ENCODE data around the gene GFER. TPM values are rescaled to one million over a fixed set of nuclear protein-coding genes. Genes with fewer than 3 reads are reported as not detected.
A peak's percentile ranks its signal among the peaks of the same experiment; 100 is the strongest.

Gene GFER
- total RNA-seq, 1 experiment from 2014 or later = 85.5 TPM

DNA sequence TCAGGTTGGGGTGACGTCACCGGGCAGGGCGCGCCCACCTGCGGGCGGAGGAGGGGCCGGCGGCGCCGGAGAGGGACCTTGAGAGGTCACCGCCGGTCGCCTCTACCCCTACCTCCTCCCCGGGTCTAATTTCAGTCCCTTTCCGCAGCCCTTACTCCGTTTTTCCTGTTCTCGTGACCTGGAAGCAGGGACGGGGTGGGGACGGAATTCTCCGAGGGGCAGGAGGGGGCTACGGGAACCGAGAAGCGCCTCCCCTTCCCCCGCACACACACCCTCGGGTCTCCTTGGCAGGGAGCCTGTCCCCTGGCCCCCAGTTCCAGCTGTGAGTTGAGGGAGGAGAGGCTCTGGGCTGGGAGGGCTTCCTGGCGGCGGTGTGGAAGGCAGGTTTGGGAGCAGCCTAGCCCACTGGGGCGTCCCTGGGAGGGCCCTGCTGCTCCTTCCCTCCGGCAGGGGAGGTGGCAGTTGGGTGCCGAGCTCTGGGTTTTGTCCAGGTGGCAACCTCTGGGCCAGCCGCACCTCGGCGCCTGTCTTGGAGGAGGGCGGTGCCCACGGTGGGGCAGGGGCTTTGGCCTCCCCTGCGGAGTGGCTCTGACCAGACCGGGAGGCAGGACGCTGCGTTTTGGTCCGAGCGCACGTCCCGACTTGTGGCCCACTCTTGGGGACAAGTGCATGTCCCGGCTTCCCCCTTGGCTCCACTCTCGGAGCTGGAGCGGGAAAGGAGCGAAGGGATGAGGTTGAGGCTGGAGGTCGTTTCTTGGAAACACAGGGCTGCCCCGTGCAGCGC lies 6.5 kb downstream of the GFER start:
- no peak for DNase-seq (ENCODE audit: low read depth)

DNA sequence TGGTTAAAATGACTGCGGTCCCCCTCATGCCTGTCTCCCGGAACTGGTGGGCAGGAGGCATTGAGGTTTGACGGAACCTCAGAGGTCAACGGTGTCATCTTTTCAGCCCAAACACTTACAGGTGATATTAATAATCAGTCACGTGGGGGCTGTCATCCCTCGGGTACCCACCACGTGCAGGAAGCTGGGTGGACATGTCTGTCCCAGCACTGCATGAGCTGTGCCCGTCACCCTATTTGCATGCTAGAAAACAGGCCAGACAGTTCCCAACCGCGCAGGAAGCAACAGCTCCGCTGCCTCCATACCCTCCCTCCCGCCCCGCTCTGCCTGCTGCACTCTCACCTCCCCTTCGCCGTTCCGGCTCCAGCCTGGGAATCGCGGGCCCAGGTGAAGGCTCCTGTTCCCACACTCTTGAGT lies 7.2 kb downstream of the GFER start:
- no peak for DNase-seq (ENCODE audit: low read depth)

DNA sequence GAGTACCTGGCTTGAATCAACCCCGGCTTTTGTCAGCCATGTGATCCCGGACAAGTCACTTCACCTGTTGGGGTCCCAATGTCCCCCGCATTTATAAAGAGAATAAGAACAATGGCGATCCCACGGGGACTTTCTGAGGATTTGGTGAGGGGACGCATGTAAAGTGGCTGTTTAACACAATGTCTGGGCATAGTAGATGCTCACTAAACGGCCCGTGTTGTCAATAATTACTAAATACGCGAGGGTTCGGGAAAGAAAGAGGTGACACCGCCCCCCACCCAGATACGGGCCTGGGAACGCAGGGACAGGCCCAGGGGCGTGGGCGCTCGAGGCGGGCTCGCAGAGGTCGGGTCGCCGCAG lies 7.6 kb downstream of the GFER start:
- DNase-seq (ENCODE audit: low read depth) = no peak

DNA sequence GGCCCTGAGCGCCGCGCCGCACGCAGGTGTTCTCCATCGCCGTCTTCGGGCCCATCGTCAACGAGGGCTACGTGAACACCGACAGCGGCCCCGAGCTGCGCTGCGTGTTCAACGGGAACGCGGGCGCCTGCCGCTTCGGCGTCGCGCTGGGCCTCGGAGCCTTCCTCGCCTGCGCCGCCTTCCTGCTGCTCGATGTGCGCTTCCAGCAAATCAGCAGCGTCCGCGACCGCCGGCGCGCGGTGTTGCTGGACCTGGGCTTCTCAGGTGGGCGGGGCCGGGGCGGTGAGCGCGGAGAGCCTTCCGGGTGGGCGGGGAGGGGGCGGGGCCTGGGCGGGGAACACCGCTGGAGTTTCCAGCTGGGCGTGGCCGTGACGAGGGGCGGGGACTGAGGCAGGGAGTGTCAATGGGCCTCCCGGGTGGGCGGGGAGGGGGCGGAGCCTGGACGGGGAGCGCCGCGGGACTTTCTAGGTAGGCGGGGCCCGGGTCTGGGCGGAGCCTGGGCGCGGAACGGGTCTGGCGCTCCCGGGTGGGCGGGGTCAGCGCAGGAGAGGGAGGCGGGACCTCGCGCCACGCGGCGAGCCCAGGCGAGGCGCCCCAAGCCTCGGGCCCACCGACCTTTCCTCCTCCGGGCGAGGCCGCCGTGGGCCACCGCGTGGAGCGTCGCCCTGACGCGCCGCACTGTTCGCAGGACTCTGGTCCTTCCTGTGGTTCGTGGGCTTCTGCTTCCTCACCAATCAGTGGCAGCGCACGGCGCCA lies 8.1 kb downstream of the GFER start:
- no peak for DNase-seq (ENCODE audit: low read depth)

DNA sequence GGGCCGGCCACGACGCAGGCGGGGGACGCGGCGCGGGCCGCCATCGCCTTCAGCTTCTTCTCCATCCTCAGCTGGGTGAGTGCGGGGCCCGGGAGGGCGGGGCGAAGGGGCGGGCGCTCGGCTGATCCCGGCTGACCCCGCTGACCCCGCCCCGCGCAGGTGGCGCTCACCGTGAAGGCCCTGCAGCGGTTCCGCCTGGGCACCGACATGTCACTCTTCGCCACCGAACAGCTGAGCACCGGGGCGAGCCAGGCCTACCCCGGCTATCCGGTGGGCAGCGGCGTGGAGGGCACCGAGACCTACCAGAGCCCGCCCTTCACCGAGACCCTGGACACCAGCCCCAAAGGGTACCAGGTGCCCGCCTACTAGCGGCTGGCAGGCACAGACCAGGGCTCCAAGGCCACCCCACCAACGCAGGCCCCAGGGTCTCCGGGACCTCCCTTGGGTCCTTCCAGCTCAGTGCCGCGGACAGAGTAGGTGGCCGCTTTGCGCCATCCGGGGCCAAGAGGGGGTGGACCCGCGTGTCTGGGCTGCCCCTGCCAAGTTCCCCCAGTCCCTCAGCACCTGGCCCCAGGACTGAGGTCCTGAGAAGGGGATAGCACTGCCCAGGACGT lies 8.8 kb downstream of the GFER start:
- DNase-seq (ENCODE audit: low read depth) = no peak

DNA sequence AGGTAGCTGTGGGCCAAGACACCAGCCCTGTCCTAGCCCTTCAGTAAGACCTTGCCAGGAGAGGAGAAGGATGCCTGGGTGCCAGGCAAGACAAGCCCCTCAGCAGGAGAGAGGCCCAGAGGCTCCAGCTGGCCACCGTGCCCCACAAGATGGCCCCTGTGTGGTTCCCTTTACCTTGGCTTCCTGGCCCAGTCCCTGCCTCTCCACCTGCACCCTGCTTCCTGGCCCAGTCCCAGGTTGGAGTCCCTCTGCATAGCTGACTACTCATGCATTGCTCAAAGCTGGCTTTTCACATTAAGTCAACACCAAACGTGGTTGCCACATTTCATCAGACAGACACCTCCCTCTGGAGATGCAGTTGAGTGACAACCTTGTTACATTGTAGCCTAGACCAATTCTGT lies 9.7 kb downstream of the GFER start:
- no peak for DNase-seq (ENCODE audit: low read depth)

DNA sequence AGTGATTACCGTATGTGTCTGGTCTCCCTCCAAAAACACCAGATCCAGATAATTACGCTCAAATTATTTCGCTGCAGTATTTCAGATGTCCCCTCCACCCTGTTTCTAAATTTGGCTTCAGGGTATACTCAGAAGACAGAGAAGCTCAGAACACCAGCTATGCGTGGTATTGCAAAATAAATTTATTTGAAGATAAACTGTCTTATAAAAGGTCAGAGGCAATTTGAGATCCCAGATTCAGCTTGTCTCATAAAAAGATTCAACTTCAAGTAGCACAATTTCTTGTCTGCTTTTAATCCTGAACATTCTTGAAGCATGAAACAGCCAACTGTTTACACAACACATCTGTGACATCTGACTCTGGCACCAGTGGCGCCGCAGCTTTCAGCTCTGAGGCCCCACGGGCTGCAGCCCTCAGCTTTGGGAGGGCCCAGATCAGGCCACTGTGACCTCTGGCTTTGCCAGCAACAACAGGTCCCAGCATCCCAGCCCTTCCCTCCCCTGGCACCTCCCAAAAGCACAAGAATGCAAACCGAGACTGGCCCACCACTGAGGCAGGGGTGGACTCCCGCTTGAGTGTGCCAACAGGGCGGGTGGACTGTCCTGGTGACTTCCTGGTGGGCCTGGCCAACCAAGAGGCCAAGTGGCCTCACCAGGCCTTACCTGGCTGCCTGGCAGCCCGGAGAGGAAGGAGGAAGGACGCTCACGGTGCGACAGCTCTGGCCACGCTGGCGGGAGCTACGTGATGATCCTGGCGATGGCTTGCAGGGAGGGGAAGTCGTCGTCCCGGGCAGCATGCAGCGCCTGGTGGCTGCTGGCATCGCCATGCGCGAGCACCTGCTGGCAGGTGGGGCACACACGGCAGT lies 13.7 kb downstream of the GFER start:
- DNase-seq (ENCODE audit: low read depth) = no peak

DNA sequence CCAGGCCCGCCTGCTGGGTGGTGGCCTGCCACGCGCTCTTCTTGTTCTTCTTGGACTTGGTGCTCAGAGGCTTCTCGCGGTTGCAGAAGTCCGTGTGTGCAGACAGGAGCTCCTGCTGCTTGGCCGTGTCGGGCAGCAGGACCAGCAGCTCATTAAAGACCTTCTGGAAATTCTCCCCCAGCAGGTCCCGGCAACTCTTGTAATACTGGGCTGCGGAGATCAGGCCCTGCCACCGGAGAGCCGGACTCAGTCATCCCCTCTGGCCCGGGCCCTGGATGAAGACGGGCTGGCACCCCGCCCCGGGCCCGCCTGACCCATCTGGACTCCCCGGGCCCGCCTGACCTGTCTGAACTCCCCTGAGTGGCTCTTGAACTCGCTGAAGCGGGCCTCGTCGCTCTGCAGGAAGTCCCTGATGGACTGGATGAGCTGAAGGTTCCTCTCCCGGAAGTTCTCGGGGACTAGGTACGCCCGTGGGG lies 14.4 kb downstream of the GFER start:
- DNase-seq (ENCODE audit: low read depth) = no peak

DNA sequence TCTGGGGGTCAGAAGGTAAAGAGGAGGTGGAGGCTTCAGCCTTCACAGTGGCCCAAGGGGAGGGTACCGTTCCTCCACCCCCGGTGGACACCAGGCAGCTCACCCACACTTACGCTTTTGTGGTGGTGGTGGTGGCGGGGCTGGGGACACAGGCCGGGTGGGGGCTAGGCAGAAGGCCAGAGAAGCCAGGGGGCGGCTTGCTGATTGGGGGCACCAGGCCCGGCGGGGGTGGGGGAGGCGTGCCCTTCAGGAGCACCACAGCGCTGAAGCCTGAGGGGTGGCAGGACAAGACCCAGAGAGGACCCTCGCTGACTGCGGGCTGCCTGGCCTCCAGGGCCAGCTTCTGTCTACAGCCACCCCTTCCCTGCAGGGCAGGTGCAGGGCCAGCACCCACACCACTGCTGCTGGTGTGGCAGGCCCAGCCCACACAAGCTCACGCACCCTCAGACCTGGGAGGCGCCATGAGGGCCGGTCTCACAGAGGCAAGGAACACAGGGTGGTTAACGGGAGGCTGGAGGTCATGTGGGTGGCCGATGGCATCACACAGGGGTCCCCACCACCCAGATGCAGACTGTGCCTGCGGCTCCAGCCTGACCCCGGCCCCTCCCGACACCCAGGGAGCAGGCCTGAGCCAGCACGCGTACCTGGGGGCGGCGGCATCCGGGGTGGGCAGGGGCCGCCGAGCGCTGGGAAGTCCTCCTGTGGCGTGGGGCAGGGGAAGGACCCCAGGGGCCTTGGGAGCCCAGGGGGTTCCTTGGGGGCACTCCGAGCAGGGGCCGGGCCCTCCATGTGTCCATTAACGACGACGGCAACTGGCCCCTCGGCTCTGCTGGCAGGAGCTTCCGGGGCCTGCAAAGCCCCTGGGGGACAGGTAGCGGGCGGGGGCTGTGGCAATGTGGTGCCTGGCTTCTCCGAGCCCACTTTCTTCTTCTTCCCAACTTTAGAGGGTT lies 15.1 kb downstream of the GFER start:
- no peak for DNase-seq (ENCODE audit: low read depth)

DNA sequence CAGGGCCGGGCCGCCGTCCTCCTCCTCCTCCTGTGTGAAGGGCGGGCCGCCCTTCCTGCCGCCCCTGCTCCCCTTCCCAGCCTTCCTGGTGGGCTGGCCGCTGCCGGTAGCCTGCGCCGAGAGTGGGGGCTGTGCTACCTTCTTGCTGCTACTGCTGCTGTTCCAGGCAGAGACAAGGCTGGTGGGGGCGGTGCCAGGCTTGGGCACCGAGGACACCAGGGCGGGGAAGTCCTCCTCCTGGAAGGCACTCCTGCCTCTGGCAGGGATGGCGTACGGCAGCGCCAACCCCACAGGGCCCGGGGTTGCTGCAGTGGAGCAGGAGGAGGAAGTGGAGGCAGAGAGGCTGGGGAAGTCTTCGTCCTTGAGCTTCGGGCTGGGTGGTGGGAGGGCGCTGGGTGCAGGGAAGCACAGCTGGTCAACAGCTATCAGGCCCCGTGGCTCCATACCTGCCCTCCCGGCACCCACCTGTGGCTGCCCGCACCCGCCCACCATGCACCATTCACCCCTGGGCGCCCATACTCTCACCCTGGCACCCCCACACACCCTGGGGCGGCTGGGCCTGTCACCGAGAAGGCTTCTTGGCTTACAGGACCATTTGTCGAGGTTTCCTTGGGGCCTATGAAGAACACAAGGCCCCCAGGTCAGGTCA lies 16.0 kb downstream of the GFER start:
- DNase-seq (ENCODE audit: low read depth) = no peak

DNA sequence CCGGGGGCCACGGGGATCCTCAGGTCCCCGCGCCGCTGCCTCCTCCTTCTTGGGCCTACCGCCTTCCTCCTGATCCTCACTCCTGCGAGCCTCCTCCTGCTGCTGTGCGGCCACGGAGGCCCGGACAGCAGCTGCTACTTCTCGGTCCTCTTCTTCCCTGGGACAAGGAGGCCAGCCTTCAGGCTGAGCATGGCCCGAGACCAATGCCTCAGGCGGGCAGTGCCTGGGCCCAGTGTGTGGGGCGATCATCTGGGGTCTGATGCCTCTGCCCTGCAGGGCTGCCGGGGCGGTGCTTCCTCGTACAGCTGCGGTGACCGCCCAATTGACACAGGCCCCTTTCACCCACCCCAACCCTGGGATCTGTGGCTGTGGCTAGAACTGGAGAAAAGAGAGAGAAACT lies 17.0 kb downstream of the GFER start:
- no peak for DNase-seq (ENCODE audit: low read depth)

DNA sequence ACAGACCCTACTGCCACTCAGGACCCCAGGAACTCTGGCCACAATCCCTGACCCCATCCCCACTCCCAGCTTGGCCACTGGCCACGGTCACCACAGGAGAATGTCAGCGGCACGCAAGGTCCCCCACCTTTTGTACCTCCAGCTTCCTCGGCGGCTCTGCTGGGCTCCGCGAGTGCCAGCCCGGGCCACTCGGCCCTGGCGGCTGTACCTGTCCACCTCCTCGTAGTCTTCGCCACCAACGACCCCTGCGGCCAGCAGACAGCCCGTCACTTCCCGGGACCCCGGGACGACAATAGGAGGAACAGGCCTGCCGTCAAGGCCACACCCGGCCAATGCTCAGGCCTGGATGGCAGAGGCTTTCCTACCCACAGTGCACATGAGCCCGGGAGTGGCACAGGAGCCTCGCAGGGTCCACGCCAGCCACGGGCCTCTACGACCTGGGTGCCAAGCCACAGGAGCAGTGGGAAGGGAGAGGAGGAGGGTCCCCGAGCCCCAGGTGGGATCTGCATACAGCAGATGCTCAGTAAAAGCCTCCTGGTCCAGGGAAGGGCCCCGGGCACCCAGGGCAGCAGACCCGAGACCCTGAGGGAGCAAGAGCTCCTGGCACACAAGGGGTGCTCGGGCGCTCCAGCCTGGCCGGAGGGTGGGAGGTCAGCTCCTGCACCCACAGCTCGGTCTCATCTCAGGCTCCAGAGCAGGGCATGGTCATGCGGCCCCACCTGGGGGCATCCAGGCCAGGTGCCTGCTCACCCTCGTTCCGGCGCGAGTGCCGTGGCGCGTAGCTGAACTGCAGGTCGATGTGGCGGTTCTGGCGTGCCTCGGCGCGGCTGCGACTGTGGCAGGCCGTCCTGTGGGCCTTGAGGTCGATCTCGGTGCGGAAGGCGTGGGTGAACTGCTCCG lies 17.7 kb downstream of the GFER start:
- DNase-seq (ENCODE audit: low read depth) = no peak

DNA sequence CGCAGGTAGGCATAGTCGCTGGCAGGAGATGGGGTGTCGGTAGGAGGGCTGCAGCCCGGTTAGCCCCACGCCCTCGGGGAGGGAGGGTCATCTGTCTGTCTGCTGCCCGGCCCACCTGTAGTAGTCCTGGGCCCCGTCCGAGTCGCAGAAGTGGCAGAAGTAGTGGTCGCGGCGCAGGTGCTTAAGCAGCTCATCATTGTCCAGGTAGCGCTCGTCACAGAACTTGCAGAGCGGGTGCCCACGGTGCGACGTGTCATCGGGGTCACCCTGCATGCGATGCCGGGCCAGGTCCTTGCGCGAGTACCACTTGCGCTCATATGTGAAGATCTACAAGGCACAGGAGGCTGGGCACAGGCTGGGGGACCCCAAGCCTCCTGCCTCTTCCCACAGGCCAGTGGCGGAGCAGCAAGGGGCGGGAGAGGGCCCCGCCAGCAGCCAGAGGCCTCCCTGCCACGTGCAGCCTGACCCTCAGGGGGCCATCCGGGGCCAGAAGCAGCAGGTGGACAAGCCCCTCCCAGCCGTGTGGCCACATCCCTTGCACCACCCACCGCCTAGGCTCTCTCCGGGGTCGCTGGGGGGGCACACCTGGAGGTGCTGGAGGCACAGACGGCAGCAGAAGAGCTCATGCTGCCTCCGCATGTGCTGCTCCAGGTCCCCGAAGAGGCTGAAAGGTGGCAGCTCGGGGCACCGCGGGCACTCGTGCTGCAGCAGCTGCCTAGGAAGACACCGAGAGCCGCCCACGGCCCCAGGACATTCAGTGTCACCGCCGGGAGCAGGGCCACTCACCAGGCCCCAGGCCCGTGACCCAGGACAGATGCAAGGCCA lies 18.6 kb downstream of the GFER start:
- no peak for DNase-seq (ENCODE audit: low read depth)

DNA sequence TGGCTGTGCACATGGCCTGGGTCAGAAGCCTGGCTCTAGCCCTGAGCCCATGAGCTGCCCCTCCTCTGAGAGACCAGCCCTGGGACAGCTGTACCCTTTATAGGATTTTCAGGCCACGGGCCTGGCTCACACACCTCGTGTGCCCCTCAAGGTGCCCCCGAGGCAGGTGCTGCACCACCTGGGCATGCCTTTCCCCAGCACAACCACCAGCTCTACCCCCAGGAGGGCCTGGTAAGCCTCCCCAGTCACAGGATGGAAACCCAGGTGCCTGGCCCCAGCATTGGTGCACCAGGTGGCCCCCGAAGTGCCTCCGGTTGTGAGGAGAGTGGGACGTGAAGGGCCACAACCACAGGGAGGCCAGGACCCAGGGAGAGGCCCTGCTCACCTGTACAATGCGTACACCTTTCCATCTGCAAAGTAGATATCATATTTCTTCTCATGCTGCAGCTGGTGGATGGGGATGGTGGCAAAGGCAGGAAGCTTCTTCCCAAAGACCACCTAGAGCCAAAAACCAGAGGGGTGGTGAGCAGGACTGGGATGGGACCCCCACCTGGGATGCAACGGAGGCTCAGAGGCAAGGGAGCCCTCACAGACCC lies 19.3 kb downstream of the GFER start:
- DNase-seq (ENCODE audit: low read depth) = no peak

DNA sequence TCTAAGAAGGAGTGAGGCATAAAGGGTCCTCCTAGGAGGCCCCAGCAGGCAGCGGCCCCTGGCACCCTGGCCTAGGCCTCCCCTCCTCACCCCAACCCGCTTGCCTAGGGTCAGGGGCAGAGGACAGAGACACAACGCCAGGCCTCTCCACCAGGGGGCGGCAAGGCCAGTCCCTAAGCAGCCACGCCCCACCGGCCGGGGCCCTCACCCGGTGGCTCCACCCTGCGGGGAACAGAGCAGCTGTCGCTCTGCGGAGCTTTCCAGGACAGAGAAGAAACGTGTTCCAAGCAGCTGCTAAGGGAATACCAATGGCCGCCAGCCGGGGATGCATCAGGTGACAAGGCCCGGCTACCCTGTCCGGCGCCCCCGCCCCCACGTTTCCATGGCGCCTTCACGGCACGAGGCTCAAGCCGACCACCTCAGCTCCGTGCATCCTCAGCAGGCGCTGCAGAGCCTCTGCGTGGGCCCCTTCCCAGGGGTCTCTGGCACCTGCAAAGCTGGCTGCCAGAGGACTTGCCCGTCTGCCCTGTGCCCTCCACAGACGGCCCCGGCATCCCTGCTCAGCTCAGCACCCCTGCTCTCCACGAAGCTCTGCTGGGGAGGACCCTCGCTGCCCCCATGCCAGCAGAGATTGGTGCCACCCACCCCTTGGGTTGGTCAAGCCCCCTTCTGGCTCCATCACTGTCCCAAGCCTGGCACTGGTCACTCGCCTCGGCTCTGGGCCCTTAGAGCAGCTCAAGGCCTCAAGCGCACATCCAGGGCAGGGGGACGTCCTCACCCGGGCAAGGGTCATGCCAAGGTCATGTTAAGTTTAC lies 20.0 kb downstream of the GFER start:
- peak; percentile 63 for DNase-seq (ENCODE audit: low read depth)

DNA sequence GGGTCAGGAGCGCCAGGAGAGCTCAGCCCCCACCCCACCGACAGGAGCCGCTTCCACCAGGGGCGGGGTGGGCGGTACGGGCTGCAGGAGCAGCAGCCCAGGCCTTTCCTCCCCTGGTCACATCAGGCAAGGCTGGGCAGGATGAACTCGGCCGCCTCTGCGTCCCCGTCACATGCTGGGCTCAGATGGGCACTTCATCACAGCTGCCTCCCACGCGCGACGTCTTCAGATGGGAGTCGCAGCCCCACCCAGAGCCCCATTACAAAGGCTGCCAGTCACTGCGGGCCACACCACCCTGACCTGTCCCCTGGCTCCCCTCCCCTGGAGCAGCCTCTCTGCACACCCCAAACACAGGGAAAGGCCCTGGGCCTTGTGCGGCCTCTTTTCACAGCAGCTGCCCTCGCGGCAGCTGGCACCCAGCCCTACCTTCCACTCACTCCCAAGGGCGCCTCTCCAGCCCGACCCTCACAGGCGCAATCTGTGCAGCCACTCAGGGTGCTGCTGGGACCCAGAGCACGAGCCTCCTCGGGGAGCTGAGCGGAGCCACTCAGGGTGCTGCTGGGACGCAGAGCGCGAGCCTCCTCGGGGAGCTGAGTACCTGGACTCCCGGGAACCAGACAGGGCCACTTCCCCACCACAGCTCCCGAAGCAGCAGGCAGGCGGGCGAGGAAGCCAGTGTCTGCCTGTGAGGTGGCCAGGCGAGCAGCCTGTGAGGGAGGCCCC lies 21.0 kb downstream of the GFER start:
- DNase-seq (ENCODE audit: low read depth) = no peak
